Activated naive CD4-positive, alpha-beta T cell treated with Interleukin-2 at 50 U/mL for 16 hours (primary cell): ENCODE results near the gene NFATC2.
"Not testable (repeated sequence)": the region's sequence is repeated elsewhere in the genome, so short reads cannot be mapped to it uniquely, and the experiment has no call there.

Experiments
- DNase-seq: peaks from one replicate; pipeline ENCODE4 v3.0.0-alpha.2; 2020

Gene NFATC2

DNA sequence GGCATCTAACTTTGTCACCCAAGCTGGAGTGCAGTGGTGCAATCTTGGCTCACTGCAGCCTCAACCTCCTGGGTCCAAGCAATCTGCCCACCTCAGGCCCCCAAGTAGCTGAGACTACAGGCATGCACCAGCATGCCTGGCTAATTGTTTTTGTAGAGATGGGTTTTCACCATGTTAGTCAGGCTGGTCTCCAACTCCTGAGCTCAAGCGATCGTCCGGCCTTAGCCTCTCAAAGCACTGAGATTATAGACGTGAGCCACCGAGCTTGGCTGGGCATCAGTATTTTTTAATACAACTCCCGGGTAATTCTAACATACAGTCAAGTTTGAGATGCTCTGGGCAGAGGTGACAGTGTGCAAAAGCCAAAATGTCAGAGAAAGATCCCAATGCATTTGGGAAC is 73.5 kb downstream of the NFATC2 start:
- no peak for DNase-seq

DNA sequence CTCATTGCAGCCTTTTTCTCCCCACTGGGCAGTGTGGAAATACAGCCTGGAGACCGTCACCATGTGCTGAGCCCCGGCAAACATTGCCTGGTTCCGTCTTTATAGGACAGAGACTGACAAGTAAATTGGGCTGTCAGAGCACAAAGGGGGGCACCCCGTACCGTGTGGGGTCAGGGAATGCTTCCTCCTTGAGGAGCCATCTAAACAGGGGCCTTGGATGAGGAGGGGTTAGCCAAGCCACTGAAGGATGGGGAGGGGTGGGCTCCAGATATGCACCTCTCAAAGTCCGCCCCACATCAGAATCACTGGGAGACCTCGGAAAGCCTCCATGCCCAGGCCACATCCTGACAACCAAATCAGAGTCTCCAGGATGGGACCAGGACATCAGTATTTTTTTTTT is 73.9 kb downstream of the NFATC2 start:
- DNase-seq: no peak

DNA sequence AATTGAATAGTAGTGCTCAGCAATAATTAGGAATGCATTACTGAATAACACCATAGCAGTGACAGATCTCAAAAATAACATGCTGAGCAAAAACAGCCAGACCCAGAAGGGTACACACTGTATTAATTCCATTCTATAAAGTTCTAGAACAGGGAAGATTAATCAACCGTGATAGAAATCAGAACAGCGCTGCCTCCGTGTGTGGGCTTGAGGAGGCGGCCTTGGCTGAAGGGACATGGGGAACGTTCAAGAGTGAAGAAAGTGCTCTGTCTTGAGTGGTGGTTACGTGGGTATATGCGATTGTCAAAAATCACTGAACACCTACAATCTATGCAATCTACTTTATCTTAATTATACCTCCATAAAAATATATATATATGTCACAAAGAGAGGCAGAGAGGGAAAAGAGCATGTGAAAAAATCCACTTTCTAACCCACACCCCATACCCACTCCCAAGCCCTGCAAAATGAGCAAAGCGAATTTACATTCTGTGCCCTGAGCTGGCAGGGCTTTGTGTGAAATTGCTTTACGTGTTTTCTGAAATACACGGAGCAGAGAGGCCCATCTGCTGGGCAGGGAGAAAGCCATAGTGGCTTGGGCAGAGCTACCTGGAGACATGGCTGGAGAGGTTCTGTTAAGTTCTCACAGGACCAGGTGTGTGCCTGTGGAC is 74.4 kb downstream of the NFATC2 start:
- DNase-seq: no peak

DNA sequence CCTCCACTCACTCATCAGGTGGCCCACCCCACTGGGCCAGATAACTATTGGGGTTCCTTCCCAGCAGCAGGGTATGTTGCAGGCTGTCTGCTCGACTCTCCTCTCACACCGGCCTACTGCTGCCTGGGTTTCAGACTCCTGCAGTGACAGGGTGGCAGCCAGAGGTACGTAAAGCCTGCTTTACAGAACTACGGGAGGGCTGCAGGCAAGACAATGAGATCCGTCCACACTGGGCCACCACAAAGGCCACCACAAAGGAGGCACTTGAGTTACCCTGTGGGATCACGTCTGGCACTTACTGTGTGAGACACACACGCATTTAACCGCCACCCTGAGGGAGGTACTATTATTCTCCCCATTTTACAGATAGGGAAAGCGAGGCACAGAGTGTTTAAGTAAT is 78.5 kb downstream of the NFATC2 start:
- no peak for DNase-seq

DNA sequence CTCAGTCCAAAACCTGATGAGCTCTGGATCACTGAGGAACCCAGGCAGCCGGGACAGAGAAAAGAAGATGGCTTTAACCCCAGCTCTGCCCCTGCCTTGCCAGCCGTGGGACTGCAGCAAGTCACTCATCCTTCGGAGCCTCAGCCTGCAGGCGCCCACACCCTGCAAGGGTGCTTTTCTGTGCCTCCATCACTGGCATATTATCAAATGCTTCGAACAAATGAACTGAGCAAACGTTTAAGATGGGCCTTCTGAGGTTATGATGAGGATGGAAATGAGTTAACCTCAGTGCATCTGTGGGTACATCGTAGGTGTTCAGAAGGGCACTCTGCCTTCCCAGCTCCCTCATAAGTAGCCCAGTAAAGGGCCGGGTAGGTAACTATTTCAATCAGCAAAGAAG is 79.0 kb downstream of the NFATC2 start:
- no peak for DNase-seq

DNA sequence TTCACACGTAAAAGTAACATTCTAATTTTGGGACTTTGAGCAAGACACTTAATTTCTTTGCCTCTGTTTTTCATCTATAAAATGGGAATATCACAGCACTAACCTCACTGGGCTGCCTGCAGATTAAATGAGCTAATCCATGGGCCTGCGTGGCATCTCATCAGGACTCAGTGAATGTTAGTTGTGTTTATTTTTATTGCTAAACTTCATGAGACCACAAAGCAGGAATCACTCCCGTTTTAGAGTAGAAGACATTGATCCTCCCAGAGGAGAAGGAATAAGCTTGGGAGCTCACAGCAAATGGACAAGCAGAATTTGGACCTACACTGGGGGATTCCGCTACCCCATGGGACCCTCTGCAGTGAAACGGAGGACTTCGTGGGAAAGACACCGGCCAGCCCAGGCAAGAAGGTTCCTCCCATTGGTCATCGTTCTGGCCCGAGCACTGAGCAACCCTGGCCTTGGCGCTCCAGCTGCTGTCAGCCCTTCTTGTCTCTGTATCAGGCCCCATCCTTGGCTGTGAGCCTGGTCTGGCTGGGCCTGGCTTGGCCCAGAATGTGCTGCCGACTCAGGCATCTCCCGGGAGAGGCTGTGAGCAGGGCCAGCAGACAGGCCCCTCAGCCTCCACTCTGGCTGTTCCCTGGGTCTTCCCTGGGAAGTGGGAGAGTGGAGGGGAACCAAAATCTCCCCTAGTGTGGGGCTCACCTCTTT is 79.8 kb downstream of the NFATC2 start:
- no peak for DNase-seq

DNA sequence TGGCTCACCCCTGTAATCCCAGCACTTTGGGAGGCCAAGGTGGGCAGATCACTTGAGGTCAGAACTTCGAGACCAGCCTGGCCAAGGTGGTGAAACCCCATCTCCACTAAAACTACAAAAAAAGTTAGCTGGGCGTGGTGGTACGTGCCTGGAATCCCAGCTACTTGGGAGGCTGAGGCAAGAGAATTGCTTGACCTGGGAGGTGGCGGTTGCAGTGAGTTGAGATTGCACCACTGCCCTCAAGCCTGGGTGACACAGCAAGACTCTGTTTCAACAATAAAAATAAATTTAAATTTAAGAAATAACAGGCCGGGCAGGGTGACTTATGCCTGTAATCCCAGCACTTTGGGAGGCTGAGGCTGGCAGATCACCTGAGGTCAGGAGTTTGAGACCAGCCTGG is 80.7 kb downstream of the NFATC2 start:
- not testable (repeated sequence) for DNase-seq

DNA sequence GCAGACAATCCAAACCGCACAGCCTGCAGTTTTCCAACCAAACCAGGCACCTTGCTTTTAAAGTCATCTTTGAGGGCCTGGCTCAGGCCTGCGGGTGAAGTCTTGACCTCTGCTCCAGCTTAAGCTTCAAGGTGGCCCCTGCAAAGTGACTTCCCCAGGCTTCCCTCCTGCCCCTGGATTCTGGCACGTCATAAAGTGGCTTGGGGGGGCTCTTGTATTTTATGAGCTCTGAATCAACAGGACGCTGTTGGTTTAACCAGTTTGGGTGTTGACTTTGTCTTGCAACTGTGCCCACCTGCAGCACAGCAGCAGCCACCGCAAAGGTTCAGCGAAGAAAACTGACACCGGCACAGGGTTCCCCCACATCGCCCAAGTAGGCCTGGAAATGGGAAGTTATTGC is 81.2 kb downstream of the NFATC2 start:
- DNase-seq: no peak

DNA sequence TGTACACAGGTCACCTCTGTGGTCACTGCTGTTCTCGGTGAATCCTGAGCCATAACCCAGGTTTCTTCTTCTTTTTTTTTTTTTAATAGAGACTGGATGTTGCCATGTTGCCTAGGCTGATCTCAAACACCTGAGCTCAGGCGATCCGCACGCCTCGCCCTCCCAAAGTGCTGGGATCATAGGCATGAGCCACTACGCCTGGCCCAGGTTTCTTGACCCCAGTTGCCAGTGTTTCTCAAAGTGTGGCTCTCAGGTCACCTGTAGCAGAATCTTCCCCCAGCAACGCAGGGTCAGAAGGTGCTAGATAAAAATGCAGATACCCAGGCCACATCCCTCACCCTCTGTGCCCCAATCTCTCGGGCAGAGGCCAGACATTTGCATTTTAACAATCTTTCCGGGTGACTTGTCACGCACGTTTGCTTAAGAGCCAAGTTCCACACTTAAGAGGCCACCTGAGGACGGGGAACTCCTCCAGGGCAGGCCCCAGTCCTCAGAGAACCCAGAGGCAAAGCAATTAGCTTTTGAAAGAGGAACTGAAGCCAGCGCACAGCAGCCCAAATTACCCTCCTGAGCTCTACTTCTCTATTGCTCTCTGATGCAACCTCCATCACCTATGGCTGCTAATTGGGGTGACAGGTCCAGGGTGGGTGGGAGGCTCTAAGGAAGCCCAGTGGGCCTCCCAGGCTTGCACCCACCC is 81.8 kb downstream of the NFATC2 start:
- no peak for DNase-seq

DNA sequence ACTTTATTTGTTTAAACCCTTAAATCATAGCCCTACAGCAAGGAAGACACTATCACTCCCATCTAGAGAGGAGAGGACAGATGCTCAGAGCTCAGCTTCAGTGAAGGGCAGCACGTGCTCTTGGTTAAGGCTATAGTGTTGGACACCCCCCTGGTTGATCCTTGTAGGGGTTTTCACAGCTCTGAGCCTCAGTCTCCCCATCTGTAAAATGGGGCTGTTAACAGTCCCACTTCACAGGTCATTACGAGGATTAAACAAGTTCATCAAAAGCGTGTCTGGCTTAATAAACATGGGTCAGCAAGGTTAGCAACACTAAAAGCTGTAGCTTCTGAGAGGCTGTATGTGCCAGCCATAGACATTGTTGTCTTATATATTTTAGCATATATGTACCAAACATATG is 82.4 kb downstream of the NFATC2 start:
- DNase-seq: no peak

DNA sequence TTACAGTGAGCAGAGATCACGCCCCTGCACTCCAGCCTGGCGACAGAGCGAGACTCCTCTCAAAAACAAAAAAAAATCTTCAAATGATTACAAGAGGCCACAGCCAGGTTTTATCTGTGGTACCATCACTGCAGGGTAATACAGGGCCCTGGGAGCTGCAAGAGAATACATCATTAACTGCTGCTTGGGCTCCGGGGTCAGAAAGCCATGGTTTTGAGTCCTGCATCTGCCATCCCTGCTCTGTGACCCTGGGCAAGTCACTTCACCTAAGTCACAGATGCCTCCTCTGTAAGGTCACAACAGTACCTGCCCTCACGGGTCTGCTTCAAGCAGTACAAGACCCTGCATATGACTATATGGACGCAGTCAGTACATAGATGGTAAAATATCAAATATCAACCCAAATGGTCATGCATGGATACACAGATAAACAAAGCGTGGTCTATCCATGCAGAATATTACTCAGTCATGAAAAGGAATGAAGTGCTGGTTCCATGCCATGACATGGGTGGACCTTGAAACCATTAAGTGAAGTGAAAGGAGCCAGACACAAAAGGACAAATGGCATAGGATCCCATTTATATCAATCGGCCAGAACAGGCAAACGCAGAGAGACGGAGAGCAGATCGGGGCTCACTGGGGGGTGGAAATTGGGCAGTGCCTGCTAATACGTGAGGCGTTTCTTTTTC is 83.6 kb downstream of the NFATC2 start:
- DNase-seq: no peak

DNA sequence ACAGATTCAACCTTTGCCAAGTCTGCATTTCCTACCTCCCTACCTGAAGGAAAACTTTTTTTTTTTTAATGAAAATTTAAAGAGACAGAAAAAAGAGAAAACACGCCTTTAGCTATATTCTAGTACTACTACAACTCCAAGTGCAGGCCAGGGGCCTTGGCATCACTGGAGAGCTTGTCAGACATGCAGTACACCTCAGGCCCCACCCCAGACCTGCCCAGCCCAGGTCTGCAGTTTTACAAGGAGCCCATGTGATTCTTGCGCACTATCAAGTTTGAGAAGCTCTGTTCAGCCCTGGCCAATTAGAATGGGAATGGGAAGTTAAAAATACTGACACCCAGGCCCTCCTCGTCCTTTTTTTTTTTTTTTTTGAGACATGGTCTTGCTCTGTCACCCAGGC is 85.0 kb downstream of the NFATC2 start:
- no peak for DNase-seq

DNA sequence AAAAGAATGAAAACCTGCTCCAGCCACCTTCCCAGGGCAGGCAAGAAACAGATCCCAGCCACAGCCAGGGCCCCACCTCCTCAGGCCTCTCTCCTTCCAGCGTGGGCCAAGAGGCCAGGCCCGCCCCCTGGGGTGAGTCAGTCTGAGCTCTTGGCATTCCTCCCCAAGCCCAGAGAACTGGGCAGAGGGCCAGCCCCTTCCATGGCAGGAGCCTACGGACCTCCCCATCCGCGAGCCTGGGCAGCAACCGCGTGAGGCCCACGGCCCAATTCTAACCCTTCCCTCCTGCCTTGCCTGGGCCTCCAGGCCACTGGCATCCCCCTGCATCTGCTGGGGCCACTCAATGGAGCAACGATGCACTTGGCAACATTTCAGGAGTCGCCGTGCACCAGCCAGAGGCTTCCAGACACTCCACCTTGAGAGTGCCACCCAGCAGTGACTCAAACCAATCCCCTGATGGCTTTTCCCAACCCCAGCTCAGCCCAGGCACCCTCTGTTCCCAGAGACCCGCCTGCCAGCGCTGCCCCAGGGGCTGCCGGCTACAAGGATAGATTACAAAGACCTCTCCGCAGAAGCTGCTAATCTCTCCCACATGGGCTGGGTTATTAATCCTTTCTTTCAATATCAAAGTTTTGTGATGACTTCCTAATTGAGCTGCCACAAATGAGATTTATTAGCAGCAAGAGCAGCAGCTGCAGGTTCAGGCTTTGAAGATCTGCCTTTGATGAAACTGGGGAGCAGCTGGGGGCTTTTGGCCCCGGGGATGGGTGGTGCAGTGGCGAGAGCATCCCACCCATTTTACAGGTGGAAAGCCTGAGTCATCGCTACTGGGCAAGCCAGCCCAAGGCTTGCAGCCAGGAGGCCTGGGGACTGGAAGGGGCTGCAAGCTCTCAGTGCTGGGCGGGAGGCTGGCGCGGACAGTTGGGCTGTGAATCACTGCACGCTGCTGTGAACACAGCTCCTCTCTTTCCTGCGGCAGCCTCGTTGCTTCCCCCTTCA is 85.7 kb downstream of the NFATC2 start:
- no peak for DNase-seq

DNA sequence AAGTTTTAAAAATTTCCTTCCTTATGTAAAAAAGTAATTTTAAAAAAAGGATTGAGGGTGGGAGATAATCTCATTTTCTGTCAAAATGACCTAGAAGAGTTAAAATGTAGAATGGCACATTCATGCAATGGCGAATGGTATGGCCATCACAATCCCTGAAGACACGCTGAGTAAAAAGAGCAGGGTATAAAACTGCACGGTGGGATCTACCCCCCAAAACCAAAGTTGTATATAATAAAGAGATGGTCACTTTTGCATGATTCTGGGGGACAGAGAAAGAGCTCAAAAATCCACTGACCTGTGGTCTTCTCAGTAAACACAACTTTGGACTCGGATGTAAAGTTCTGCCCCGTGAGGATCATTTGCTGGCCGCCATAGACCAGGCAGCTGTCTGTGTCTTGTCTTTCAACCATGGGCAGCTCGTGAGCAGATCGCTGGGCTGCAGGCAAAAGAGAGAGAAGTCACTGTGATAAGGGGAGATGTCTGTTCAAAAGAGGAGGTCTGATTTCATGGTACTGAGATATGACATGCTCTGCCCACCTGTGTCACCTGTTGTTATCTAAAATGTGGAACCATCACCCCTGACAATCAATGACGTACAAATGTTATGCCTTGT is 88.2 kb downstream of the NFATC2 start:
- DNase-seq: no peak

DNA sequence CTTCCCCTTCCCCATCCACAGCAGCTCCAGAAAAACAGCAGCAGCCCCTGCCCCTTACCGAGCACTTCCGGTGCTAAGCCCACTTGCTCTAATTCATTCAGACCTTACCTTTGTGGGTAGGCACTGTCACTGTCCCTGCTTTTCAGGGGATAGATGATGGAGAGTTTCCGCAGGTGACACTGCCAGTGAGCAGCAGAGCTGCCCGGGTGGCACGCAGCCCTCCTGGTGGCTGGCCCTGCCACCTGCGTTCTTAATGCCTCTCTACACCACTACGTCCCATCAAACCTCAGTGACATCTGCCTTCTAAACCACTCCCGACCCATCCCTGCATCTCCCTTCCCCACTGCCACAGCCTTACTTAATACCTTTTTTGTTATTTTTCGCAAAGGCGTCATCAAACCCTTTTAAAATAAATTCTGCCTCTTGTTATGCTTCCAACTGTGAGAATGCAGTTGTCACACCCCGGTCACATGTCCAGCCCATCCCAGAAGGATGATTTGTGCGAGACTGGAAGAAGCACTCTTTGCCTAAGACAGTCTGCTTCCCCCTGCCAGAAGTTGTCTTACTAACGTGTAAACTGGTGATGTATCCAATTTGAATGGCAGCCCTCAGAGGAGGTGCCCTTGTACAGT is 89.7 kb downstream of the NFATC2 start:
- no peak for DNase-seq

DNA sequence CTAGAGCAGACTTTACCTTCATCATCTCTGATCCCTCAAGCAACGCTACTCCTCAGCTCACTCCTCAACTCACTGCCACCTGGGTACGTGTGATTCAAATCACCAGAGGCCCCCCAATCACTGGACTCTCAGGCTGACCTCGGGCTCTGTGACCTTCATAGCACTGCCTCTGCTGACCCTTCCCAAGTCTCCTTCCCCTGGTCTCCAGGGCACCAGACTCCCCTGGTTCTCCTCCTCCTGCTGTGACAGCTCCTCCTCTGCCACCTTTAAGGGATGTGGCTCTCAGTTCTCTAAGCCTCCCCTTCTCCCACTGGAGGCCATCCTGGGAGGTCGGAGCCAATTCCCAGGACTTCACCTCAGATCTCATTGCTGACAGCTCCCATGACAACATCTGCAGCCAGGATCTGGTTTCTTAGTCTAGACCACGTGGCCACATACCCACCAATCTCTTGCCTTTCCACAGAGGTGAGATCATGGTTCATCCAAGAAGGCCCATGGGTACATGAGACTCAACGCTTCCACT is 90.4 kb downstream of the NFATC2 start:
- no peak for DNase-seq

DNA sequence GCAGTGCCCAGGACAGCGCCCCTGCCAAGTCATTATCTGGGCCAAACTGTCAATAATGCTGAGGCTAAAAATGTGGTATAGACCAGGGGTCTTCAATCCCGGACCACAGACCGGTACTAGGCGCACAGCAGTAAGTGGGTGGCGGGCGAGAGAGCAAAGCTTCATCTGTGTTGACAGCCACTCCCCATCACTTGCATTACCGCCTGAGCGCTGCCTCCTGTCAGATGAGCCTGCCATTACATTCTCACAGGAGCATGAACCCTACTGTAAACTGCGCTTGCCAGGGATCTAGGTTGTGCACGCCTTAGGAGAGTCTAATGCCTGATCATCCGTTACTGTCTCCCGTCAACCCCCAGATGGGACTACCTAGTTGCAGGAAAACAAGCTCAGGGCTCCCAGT is 91.0 kb downstream of the NFATC2 start:
- no peak for DNase-seq

DNA sequence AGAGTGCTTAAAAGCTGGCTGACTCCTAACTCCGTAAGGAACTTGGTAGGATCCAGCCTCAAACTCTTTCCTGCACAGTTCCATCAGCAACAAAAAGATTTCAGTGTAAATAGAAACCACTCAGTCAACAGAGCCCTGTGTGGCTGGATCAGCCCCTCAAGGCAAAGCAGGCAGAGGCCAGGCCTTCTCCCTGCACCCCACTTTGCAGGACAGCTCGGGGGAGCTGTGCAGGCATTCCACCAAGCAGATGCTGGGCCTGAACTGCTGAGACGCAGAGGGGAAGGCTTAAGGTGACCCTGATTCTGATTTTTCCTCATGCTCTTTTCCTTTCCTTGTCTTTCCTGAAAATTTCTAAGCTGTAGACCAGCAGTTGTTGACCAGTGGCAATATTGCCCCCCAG is 91.5 kb downstream of the NFATC2 start:
- DNase-seq: no peak

DNA sequence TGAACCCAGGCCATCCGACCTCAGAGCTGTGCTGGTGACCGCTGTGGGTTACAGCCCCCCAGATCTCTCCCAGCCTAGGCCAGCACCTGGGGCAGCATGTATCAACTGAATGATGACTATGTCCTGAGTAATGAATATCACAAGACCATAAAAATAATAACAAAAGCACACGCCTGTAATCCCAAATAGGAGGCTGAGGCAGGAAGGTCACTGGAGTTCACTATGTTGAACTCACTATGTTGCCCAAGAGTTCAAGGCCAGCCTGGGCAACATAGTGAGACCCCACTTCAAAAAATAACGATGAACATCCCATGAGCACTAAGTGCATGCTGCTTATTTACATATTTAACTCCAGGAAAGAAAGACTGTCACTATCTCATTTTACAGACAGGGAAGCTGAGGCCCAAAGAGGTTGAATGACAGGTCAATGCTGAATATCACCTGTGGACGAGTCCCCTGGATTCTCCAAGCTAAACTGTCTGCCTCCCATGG is 92.3 kb downstream of the NFATC2 start:
- no peak for DNase-seq

DNA sequence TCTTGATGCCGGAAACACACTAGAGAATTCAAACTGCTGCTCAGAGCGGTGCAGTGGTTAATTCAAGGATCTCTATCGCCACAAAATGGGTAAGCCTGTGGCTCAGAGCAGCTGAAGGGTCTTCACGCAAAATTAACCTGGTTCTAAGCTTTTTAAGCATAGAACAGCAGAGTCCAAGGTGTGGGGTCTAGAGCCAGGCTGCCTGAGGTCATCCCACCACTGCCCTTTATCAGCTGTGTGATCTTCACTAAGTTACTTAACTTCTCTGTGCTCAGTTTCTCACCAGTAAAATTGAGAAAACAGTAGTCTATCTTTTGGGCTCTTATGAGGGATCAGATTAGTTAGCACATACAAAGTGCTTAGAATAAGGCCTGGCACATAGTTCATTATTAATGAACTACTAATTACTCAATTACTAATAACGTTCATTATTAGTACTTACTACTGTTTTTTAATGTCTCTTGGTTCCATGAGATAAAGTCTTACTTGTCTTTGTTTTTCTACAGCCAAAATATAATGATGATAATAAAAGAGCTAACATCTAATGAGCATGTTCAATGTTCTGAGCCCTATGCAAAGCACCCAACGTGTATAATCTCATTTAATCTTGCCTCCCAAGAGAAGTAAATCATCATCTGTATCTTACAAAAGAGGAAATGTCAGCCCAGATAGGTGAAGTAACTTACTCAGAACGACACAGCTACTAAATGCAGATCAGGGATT is 92.9 kb downstream of the NFATC2 start:
- no peak for DNase-seq
